Progenitor cell of endocrine pancreas (in vitro differentiated cells): ENCODE data around the gene DUSP18. TPM values are rescaled to one million over a fixed set of nuclear protein-coding genes. Genes with fewer than 3 reads are reported as not detected.

Experiments
- DNase-seq: peaks from one replicate; pipeline ENCODE4 v3.0.0; 2021; ENCODE audit warnings: low spot score; ENCODE audit not compliant: unreplicated experiment
- H3K27ac Mint-ChIP-seq: 2 replicates; pipeline ENCODE4 v1.8.0; 2021; ENCODE audit warnings: mild to moderate bottlenecking, moderate library complexity, mixed read lengths
- H3K27me3 Mint-ChIP-seq: 2 replicates; pipeline ENCODE4 v1.8.0; 2021; ENCODE audit warnings: mixed read lengths
- H3K36me3 Mint-ChIP-seq: 2 replicates; pipeline ENCODE4 v1.8.0; 2022; ENCODE audit warnings: mixed read lengths; ENCODE audit not compliant: insufficient read depth
- H3K4me1 Mint-ChIP-seq: 2 replicates; pipeline ENCODE4 v1.8.0; 2021; ENCODE audit warnings: low read depth, mixed read lengths
- H3K4me3 Mint-ChIP-seq: 2 replicates; pipeline ENCODE4 v1.8.0; 2021; ENCODE audit warnings: low read depth, mild to moderate bottlenecking, moderate library complexity, mixed read lengths
- H3K9me3 Mint-ChIP-seq: 2 replicates; pipeline ENCODE4 v1.8.0; 2021; ENCODE audit warnings: low read depth, mixed read lengths
- total RNA-seq: library from RNA; stranded (reverse); gene quantifications from 2 replicates; pipeline ENCODE4 v1.2.1, GENCODE V29; 2021
- TF ChIP-seq, protein P1 (sequence below): fragments of 200-600 bp; sonication (generic); IDR thresholded peaks from one replicate; pipeline ENCODE4 v1.5.0; 2021; ENCODE audit warnings: antibody characterized with exemption, mild to moderate bottlenecking; ENCODE audit not compliant: unreplicated experiment

Gene DUSP18
- total RNA-seq, 1 donor from 2014 or later = 11.6 TPM

GRCh38 chr22:30704978-30705377, 37.3 kb upstream of the DUSP18 start:
- TF ChIP-seq, protein P1, sequence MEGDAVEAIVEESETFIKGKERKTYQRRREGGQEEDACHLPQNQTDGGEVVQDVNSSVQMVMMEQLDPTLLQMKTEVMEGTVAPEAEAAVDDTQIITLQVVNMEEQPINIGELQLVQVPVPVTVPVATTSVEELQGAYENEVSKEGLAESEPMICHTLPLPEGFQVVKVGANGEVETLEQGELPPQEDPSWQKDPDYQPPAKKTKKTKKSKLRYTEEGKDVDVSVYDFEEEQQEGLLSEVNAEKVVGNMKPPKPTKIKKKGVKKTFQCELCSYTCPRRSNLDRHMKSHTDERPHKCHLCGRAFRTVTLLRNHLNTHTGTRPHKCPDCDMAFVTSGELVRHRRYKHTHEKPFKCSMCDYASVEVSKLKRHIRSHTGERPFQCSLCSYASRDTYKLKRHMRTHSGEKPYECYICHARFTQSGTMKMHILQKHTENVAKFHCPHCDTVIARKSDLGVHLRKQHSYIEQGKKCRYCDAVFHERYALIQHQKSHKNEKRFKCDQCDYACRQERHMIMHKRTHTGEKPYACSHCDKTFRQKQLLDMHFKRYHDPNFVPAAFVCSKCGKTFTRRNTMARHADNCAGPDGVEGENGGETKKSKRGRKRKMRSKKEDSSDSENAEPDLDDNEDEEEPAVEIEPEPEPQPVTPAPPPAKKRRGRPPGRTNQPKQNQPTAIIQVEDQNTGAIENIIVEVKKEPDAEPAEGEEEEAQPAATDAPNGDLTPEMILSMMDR = no peak
- Mint-ChIP-seq H3K36me3 (peaks cover 2% of the 10 kb centered on the region), H3K4me1 (peaks cover 15% of the 10 kb centered on the region), H3K9me3 (peaks cover 4% of the 10 kb centered on the region), H3K27ac (peak overlapping the region; percentile 1), H3K27me3 (no peaks in the 10 kb centered on the region), H3K4me3 (no peak overlapping the region)
- DNase-seq = no peak

GRCh38 chr22:30702856-30703255, 35.2 kb upstream of the DUSP18 start:
- TF ChIP-seq, protein P1 = no peak
- no peak overlapping the region for H3K4me3 Mint-ChIP-seq
- no peak for DNase-seq
- no peak overlapping the region for H3K27ac Mint-ChIP-seq
- peaks cover 15% of the 10 kb centered on the region for H3K4me1 Mint-ChIP-seq
- H3K36me3 Mint-ChIP-seq = no peaks in the 10 kb centered on the region
- peaks cover 2% of the 10 kb centered on the region for H3K27me3 Mint-ChIP-seq
- H3K9me3 Mint-ChIP-seq = no peaks in the 10 kb centered on the region

DNA sequence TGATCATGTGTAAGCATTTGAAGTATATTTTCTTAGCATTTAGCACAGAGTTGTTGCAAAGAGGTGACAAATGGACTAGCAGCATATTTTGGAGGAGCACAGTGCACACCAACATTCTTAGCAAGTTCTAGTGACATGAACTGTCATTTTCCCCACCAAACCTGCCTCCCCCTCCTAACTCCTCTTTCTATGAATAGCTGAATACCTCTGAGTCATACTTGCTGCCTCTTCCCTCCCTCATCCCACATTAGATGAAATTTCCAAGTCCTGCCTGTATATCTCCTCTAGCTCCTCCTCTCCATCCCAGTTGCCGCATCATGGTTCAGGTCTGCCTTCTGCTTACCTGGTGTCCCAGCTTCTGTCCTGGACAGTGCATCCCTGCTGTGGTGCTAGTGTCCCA, 34.2 kb upstream of the DUSP18 start:
- Mint-ChIP-seq H3K36me3 (no peaks in the 10 kb centered on the region), H3K27me3 (peaks cover 10% of the 10 kb centered on the region), H3K9me3 (no peaks in the 10 kb centered on the region), H3K4me3 (no peak overlapping the region), H3K4me1 (peaks cover 15% of the 10 kb centered on the region), H3K27ac (no peak overlapping the region)
- no peak for DNase-seq
- TF ChIP-seq, protein P1 = no peak

DNA sequence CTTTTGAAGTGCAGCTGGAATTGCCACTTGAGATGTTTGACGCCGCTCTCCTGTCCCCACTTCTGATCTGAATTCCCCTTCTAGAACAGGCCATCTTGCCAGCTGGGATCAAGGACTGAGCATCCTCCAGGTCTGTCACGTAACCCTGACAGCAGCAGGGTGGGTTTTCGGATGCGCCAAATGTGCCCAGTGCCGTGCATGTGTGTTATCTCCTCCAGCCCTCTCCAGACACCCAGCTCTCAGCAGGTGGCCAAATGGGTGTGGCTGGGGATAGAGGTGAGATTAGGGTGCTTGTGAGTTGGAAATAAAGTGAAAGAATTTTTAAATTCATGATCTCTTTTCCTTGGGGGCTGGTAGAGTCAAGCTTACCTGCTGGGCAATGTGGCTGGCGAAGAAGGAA, 30.3 kb upstream of the DUSP18 start:
- Mint-ChIP-seq H3K36me3 (no peaks in the 10 kb centered on the region), H3K4me1 (peaks cover 11% of the 10 kb centered on the region), H3K9me3 (no peaks in the 10 kb centered on the region), H3K27me3 (peaks cover 22% of the 10 kb centered on the region), H3K27ac (no peak overlapping the region), H3K4me3 (no peak overlapping the region)
- DNase-seq = no peak
- TF ChIP-seq, protein P1 = no peak

DNA sequence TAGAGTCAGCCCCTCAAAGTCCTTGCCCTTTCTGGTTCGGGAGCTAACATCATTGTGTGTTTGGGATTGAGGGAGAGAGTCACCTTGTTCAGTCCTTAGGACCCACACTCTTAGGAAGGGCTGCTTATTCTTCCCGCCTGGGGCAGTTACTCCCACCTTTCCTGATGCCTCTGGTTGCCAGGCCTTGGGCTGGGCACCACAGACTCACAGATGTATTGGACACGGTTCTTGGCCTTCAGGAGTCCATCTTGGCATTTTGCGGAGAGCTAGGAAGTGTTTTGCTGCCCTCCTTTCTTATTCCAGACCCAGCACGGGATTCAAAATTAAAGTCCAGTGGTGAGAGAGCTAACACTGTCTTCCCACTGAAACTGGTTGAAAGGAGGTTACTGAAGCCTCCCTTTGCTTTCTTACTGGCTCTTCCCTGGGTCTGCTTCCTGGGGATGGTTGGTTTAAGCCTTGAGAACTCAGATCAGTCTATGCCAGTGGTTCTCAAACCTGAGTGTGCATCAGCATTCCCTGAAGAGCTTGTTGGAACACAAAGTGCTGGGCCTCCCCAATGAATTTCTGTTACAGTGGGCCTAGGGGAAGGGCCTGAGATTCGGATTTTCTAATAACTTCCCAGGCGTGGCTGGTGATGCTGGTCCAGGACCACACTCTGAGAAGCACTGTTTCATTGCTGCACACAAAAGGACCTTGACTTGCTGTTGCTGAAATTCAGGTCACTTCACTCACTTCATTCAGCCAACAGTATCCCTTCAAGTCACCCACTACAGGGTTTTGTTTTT, 28.4 kb upstream of the DUSP18 start:
- no peaks in the 10 kb centered on the region for H3K9me3 Mint-ChIP-seq
- H3K4me1 Mint-ChIP-seq = peaks cover 11% of the 10 kb centered on the region
- H3K4me3 Mint-ChIP-seq = peak overlapping the region; percentile 76
- TF ChIP-seq, protein P1 = no peak
- peak overlapping the region; percentile 25 for H3K27ac Mint-ChIP-seq
- DNase-seq = no peak
- H3K27me3 Mint-ChIP-seq = peaks cover 22% of the 10 kb centered on the region
- H3K36me3 Mint-ChIP-seq = no peaks in the 10 kb centered on the region
